Esophagus (tissue), 2 donors: ENCODE data around the gene RPS28. TPM values are rescaled to one million over a fixed set of nuclear protein-coding genes. Genes with fewer than 3 reads are reported as not detected.
"Not testable (repeated sequence)": the region's sequence is repeated elsewhere in the genome, so short reads cannot be mapped to it uniquely, and the experiment has no call there.

Experiments used
- H3K27ac ChIP-seq, 2 donors: one replicate each; pipeline ENCODE4 v1.5.1; 2013; ENCODE audit warnings: low read depth in 2 of 2, mild to moderate bottlenecking in 2 of 2, inconsistent platforms in 1 of 2, low read length in 1 of 2, moderate library complexity in 1 of 2
- H3K27me3 ChIP-seq, 2 donors: one replicate each; pipeline ENCODE4 v1.6.1; 2013; ENCODE audit warnings: low read length in 2 of 2, control low read depth in 1 of 2, mild to moderate bottlenecking in 1 of 2; ENCODE audit not compliant: insufficient read depth in 2 of 2, control insufficient read depth in 1 of 2
- H3K36me3 ChIP-seq, 2 donors: one replicate each; pipeline ENCODE4 v1.6.1; 2013; ENCODE audit warnings: low read length in 1 of 2; ENCODE audit not compliant: control insufficient read depth in 2 of 2, insufficient read depth in 2 of 2
- H3K4me1 ChIP-seq, 2 donors: one replicate each; pipeline ENCODE4 v1.6.1; 2013; ENCODE audit warnings: low read length in 1 of 2; ENCODE audit not compliant: control insufficient read depth in 2 of 2, insufficient read depth in 2 of 2
- H3K4me3 ChIP-seq, 2 donors: one replicate each; pipeline ENCODE4 v1.5.1; 2013; ENCODE audit warnings: low read length in 2 of 2, mild to moderate bottlenecking in 2 of 2, low read depth in 1 of 2, moderate library complexity in 1 of 2
- H3K9me3 ChIP-seq, 2 donors: one replicate each; pipeline ENCODE4 v1.6.1; 2013; ENCODE audit warnings: mild to moderate bottlenecking in 2 of 2, low read depth in 1 of 2, low read length in 1 of 2, moderate library complexity in 1 of 2; ENCODE audit not compliant: control insufficient read depth in 2 of 2, insufficient read depth in 1 of 2
- WGBS, 2 donors: extraction: QIAGEN DNeasy Blood & Tissue Kit; methylation state at CpG; one replicate each; pipeline ENCODE4 v1.1.7; 2013; 5-methylcytosine and 5-hydroxymethylcytosine counted together
- polyA plus RNA-seq, 2 donors: library from polyadenylated mRNA; stranded (reverse); fragments of 200-250 nt; gene quantifications; one replicate each; pipeline ENCODE4 v1.2.3, GENCODE V29; 2013
- donor health status: healthy with polysubstance abuse.
- donor health status: Bipolar disorder and iron deficiency.

RPS28 gene
- 100 to 1,000 TPM; 725 to 804 TPM for polyA plus RNA-seq

DNA sequence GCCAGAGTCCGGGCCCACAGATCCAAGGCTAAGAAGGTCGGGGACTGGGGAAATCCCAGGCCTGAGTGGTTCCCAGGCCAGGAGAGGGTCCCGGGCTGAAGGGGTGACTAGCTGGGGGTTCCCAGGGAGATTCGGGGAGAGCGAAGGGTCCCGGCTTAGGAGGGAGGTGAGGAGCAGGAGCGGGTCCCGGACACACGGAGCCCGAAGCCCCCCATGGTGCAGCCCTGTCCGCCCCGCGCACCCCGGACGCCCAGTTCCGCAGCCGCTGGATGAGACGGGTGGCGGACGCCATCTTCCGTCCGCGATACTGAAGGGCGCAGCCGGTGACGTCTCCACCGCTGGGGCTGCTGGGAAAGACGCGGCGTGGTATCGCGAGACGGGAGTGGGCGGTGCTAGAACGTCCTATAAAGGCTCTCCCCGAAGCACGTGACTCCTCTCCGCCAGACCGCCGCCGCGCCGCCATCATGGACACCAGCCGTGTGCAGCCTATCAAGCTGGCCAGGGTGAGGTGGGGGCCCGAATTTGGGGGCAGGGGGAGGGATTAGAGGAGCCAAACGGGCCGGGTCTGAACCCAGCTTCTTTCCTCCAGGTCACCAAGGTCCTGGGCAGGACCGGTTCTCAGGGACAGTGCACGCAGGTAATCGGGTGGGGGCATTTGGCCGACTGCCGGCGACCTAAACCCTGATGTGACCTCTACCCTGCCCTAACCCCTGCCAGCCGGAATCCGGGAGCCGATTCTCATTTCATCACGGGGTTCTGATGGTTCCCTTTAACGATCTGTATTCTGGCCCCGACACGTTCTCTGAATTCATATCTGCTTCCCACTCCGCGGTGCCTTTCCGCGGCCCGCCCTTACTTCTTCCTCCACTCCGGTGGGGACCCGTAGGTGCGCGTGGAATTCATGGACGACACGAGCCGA is at the start of gene RPS28, which contains the start of gene NDUFA7:
RPS28 (plus strand) TSS at position 430 of the 919 bp plus-strand sequence; CDS start at position 465, 35 bp downstream.
NDUFA7 (minus strand) TSS at position 309 of the 919 bp plus-strand sequence; CDS start at position 292, 17 bp downstream.
- H3K4me3 ChIP-seq: peak within 1 kb of the TSS; percentile 91 to 94
- H3K27me3 ChIP-seq: no peaks in the 10 kb centered on the region
- H3K9me3 ChIP-seq: peaks cover 0 to 2% of the 10 kb centered on the region in 2 donors
- peaks cover 2 to 13% of the 10 kb centered on the region in 2 donors for H3K4me1 ChIP-seq
- peaks cover 2 to 14% of the 10 kb centered on the region in 2 donors for H3K36me3 ChIP-seq
- 0 to 1% methylated on average over 64 to 72 of the region's 72 CpGs for WGBS, 2 donors
- peak within 1 kb of the TSS; percentile 92 to 95 for H3K27ac ChIP-seq

DNA sequence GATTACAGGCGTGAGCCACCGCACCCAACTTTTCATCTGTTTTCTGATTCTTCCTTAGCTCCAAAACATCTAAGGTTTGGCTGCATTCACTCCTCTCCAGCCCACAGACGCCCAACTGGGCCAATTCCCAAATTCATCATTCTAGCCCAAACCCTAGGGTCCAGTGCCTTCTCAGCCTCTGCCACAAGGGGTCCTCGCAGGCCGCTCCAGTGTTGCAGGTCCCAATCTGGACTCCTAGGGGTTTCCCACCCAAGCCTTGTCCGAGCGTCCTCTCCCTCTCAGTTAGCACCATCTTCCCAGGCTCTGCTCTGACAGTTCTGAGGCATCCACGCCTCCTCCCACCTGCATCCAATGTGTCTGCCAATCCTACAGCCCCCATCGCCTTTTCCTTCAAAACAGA is 44.8 kb upstream of the RPS28 start:
- not testable (repeated sequence) for H3K4me1 ChIP-seq, H3K36me3 ChIP-seq, H3K9me3 ChIP-seq, H3K27ac ChIP-seq, H3K4me3 ChIP-seq, H3K27me3 ChIP-seq
- no CpG with 5 or more reads among the region's 9 CpGs for WGBS, 2 donors

DNA sequence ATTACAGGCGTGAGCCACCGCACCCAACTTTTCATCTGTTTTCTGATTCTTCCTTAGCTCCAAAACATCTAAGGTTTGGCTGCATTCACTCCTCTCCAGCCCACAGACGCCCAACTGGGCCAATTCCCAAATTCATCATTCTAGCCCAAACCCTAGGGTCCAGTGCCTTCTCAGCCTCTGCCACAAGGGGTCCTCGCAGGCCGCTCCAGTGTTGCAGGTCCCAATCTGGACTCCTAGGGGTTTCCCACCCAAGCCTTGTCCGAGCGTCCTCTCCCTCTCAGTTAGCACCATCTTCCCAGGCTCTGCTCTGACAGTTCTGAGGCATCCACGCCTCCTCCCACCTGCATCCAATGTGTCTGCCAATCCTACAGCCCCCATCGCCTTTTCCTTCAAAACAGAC is 30.0 kb upstream of the RPS28 start:
- not testable (repeated sequence) for H3K27me3 ChIP-seq, H3K4me1 ChIP-seq, H3K36me3 ChIP-seq, H3K9me3 ChIP-seq, H3K4me3 ChIP-seq, H3K27ac ChIP-seq
- no CpG with 5 or more reads among the region's 9 CpGs for WGBS, 2 donors

DNA sequence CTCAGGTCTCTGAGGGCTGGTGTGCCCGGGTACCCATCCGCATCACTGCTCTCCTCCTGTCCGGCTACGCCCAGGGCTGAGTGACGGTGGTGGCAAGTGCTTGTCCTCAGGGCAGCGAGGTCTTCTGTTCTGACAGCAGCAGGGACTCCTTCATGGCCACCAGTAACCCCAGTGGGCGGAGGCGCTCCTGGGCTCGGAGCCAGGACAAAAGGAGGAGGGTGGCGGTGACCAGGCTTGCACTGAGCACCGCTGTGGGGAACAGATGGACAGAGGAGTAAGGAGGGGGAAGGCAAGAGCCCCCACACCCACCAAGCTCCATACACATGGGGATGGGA is 19.0 kb upstream of the RPS28 start:
- WGBS, 2 donors: 57 to 69% methylated on average over 11 of the region's 11 CpGs
- Histone ChIP-seq H3K27ac (no peak overlapping the region), H3K9me3 (peaks cover 0 to 3% of the 10 kb centered on the region in 2 donors), H3K27me3 (no peaks in the 10 kb centered on the region), H3K4me1 (peaks cover 0 to 3% of the 10 kb centered on the region in 2 donors), H3K36me3 (peaks cover 0 to 16% of the 10 kb centered on the region in 2 donors), H3K4me3 (no peak overlapping the region)

DNA sequence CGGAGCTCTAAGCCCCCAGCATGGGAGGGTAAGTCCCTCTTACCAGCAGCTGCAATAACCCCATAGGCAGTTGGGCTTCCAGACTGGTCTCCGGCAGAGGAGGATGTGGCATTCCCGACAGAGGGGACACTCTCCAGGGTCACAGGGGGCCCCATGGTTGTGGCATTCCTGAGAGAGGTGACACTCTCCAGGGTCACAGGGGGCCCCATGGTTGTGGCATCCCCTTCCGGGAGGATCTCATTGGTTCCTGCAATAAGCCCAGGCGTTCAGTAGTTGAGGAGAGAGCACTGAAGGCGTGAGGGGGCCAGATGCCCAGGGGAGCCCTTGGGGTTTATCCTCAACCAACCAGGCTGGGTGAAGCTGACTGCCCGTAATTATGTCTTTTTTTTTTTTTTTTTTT is 18.6 kb upstream of the RPS28 start:
- H3K4me1 ChIP-seq: peaks cover 0 to 8% of the 10 kb centered on the region in 2 donors
- peaks cover 0 to 16% of the 10 kb centered on the region in 2 donors for H3K36me3 ChIP-seq
- peaks cover 0 to 3% of the 10 kb centered on the region in 2 donors for H3K9me3 ChIP-seq
- no peaks in the 10 kb centered on the region for H3K27me3 ChIP-seq
- no peak overlapping the region for H3K4me3 ChIP-seq
- WGBS, 2 donors: 74 to 80% methylated on average over 7 of the region's 7 CpGs
- no peak overlapping the region for H3K27ac ChIP-seq

DNA sequence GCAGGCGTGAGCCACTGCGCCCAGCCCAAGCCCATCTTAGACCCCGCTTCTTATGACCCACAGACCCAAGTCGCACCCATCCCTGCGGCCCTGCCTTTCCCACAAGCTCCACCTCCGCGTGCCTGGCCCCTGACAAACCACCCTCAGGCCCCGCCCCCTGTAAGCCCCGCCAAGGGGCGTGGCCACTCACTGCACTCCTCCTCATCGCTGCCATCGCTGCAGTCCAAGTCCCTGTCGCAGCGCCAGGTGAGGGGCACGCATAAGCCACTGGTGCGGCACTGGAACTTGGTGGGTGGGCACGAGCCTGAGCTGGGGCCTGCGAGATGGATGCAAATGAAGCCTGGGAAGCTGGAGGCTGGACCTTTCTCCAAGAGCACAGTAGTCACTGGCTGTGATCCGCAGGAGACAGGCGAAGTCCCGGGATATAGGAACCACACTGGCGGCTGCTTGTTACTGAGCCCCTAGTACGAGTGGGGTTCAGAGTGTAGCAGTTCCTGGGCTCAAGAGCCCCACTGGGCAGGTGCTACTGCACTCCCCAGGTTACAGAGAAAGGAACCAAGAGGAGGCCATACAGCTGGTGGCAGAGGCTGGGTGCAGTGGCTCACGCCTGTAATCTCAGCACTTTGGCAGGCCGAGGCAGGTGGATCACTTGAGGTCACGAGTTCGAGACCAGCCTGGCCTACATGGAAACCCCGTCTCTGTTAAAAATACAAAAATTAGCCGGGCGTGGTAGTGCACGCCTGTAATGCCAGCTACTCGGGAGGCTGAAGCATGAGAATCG is 16.3 kb upstream of the RPS28 start:
- H3K4me1 ChIP-seq: peaks cover 0 to 14% of the 10 kb centered on the region in 2 donors
- H3K27ac ChIP-seq: no peak overlapping the region
- no peaks in the 10 kb centered on the region for H3K27me3 ChIP-seq
- H3K9me3 ChIP-seq: peaks cover 0 to 5% of the 10 kb centered on the region in 2 donors
- 82 to 86% methylated on average over 33 of the region's 33 CpGs for WGBS, 2 donors
- no peak overlapping the region for H3K4me3 ChIP-seq
- peaks cover 0 to 19% of the 10 kb centered on the region in 2 donors for H3K36me3 ChIP-seq

DNA sequence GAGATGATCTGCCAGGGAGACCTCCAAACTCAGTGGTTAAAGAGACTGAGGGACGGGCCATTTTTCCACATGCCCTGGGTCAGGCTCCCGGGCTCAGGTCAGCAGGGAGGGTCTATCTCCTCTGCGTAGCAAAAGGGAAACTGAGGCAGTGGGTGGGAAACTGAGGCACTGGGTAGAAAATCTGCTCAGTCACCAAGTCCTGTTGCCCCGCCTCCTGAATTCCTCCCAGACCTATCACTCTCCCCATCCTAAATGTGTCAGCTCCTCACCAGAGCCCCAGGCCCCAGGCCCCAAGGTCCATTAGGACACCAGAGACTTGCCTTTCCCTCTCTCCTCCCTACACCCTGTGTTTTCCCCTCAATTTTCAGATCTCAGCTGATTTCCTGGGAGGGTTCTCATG is 15.5 kb upstream of the RPS28 start:
- Histone ChIP-seq H3K27me3 (no peaks in the 10 kb centered on the region), H3K9me3 (peaks cover 0 to 5% of the 10 kb centered on the region in 2 donors), H3K4me3 (no peak overlapping the region), H3K4me1 (peaks cover 0 to 14% of the 10 kb centered on the region in 2 donors), H3K27ac (no peak overlapping the region), H3K36me3 (peaks cover 0 to 22% of the 10 kb centered on the region in 2 donors)
- WGBS, 2 donors: 68 to 90% methylated on average over 4 of the region's 4 CpGs

DNA sequence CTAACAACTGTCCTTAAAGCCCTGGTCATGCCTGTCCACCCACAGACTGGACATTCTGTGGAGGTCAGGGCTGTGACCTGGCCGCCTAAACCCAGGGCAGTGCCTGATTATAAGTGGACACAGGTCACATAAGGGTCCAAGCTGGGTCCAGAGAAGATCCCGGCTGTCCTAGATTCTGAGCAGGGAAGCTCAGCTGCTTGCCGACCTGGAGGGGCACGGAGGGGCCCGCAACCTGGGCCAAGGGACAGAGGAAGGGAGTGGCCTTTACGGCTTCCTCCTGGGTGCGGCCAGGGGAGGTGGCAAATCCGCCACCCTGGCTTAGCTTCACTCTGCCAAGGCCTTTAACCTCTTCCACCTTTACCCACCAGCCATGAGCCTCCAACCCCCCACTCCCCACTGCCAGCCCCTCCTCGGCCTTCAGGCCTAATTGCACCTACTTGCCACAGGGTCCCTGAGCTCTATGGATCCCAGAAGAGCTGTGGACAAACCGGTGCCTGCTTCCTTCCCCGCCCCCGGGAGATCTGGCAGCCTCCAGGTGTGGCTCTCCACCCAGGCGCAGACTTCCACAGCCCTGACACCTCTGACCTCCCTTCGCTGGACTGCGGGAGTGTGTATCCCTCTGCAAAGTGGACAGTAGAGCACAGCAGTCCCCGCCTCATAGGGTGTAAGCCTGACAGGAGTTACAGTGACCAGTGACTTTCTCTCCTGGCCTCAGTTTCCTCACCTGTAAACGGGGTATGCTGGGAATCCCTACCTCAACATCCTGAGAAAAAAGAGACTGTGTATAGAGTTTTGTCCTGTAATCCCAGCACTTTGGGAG is 14.9 kb upstream of the RPS28 start:
- Histone ChIP-seq H3K4me3 (no peak overlapping the region), H3K27ac (no peak overlapping the region), H3K27me3 (no peaks in the 10 kb centered on the region), H3K4me1 (peaks cover 0 to 14% of the 10 kb centered on the region in 2 donors), H3K36me3 (peaks cover 0 to 26% of the 10 kb centered on the region in 2 donors), H3K9me3 (peaks cover 0 to 5% of the 10 kb centered on the region in 2 donors)
- WGBS, 2 donors: 70 to 74% methylated on average over 16 to 17 of the region's 17 CpGs
